Measurements from ENCODE around the gene IL23R. TPM values are rescaled to one million over a fixed set of nuclear protein-coding genes. Genes with fewer than 3 reads are reported as not detected.
A peak's percentile ranks its signal among the peaks of the same experiment; 100 is the strongest.
"Not testable (repeated sequence)": the region's sequence is repeated elsewhere in the genome, so short reads cannot be mapped to it uniquely, and the experiment has no call there.

Gene IL23R
- total RNA-seq, 8 experiments from 2014 or later = 0.14 to 0.87 (median 0.48) TPM; not detected in 4

- in situ Hi-C loops (cut with MboI; ENCODE audit: low pct_unique_long_range_greater_than_20kb in 2 of 9, low sequenced_read_pairs in 9 of 9, unreplicated experiment in 9 of 9) = loop anchor here in 3 of 9 experiments (25.0 kb wide), 1 partner anchor 377 kb away; the partner anchor contains the start of gene DYNLT5 (in 3 of the 3)
- WGBS, 10 experiments = 33 to 92% (median 77%) methylated on average over 1 to 3 of the region's 3 CpGs; no CpG with 5 or more reads in 2 of the 10 experiments
- Histone ChIP-seq H3K4me3 (no peak overlapping the region), H3K27ac (no peak overlapping the region), H3K4me1 (replicated peaks in 1 of 2) (peaks cover 5 to 10% of the 10 kb centered on the region in 2 donors)
- ATAC-seq (replicated peaks in 6 of 8) = no peak
Observed at GRCh38 chr1:67138813-67139499, 27.3 kb upstream of the IL23R start.

GRCh38 chr1:67140460-67140859, 25.8 kb upstream of the IL23R start:
- Histone ChIP-seq H3K27ac (no peak overlapping the region), H3K4me1 (replicated peaks in 1 of 2) (no peaks in the 10 kb centered on the region), H3K4me3 (no peak overlapping the region)
- no peak for ATAC-seq (replicated peaks in 6 of 8)
- in situ Hi-C loops (cut with MboI; ENCODE audit: low pct_unique_long_range_greater_than_20kb in 2 of 9, low sequenced_read_pairs in 9 of 9, unreplicated experiment in 9 of 9) = loop anchor here in 4 of 9 experiments (10.0 to 25.0 kb wide), 2 partner anchors 146 to 378 kb away; partner anchors contain the start of gene DYNLT5 (in 3 of the 4)
- WGBS, 10 experiments = 35 to 100% (median 84%) methylated on average over 2 of the region's 2 CpGs

GRCh38 chr1:67141832-67142231, 24.4 kb upstream of the IL23R start:
- H3K4me1 ChIP-seq (replicated peaks in 1 of 2); H3K27ac ChIP-seq; ATAC-seq (replicated peaks in 6 of 8); H3K4me3 ChIP-seq: not testable (repeated sequence)
- in situ Hi-C loops (cut with MboI; ENCODE audit: low pct_unique_long_range_greater_than_20kb in 2 of 9, low sequenced_read_pairs in 9 of 9, unreplicated experiment in 9 of 9) = loop anchor here in 4 of 9 experiments (10.0 to 25.0 kb wide), 2 partner anchors 147 to 380 kb away; partner anchors contain the start of gene DYNLT5 (in 3 of the 4)
- 17 to 94% (median 82%) methylated on average over 1 to 3 of the region's 3 CpGs; no CpG with 5 or more reads in 1 of the 10 experiments for WGBS, 10 experiments

- ATAC-seq (replicated peaks in 6 of 8) = no peak
- Histone ChIP-seq H3K4me1 (replicated peaks in 1 of 2) (no peaks in the 10 kb centered on the region), H3K27ac (no peak overlapping the region), H3K4me3 (no peak overlapping the region)
- 34 to 86% (median 63%) methylated on average over 1 to 3 of the region's 3 CpGs for WGBS, 10 experiments
- in situ Hi-C loops (cut with MboI; ENCODE audit: low pct_unique_long_range_greater_than_20kb in 2 of 9, low sequenced_read_pairs in 9 of 9, unreplicated experiment in 9 of 9) = loop anchor here in 4 of 9 experiments (10.0 to 25.0 kb wide), 2 partner anchors 148 to 381 kb away; partner anchors contain the start of gene DYNLT5 (in 3 of the 4)
Observed at GRCh38 chr1:67142931-67143330, 23.3 kb upstream of the IL23R start.

- H3K4me3 ChIP-seq = no peak overlapping the region
- no peak for ATAC-seq (replicated peaks in 6 of 8)
- H3K4me1 ChIP-seq (replicated peaks in 1 of 2) = no peaks in the 10 kb centered on the region
- no peak overlapping the region for H3K27ac ChIP-seq
- 61 to 100% (median 94%) methylated on average over 2 to 3 of the region's 3 CpGs; no CpG with 5 or more reads in 1 of the 10 experiments for WGBS, 10 experiments
- in situ Hi-C loops (cut with MboI; ENCODE audit: low pct_unique_long_range_greater_than_20kb in 2 of 9, low sequenced_read_pairs in 9 of 9, unreplicated experiment in 9 of 9) = loop anchor here in 4 of 9 experiments (10.0 to 25.0 kb wide), 2 partner anchors 149 to 382 kb away; partner anchors contain the start of gene DYNLT5 (in 3 of the 4)
Observed at GRCh38 chr1:67143966-67144365, 22.3 kb upstream of the IL23R start.

GRCh38 chr1:67144696-67145095, 21.6 kb upstream of the IL23R start:
- H3K4me3 ChIP-seq = no peak overlapping the region
- in situ Hi-C loops (cut with MboI; ENCODE audit: low pct_unique_long_range_greater_than_20kb in 2 of 9, low sequenced_read_pairs in 9 of 9, unreplicated experiment in 9 of 9) = loop anchor here in 4 of 9 experiments (10.0 to 25.0 kb wide), 2 partner anchors 150 to 382 kb away; partner anchors contain the start of gene DYNLT5 (in 3 of the 4)
- WGBS, 10 experiments = 38 to 100% (median 87%) methylated on average over 1 to 2 of the region's 2 CpGs
- H3K4me1 ChIP-seq (replicated peaks in 1 of 2) = no peaks in the 10 kb centered on the region
- no peak overlapping the region for H3K27ac ChIP-seq
- ATAC-seq (replicated peaks in 6 of 8) = no peak

GRCh38 chr1:67146101-67146500, 20.2 kb upstream of the IL23R start:
- in situ Hi-C loops (cut with MboI; ENCODE audit: low pct_unique_long_range_greater_than_20kb in 2 of 9, low sequenced_read_pairs in 9 of 9, unreplicated experiment in 9 of 9) = loop anchor here in 4 of 9 experiments (10.0 to 25.0 kb wide), 2 partner anchors 151 to 384 kb away; partner anchors contain the start of gene DYNLT5 (in 3 of the 4)
- WGBS, 10 experiments = 87 to 100% (median 94%) methylated on average over 1 to 3 of the region's 3 CpGs; no CpG with 5 or more reads in 2 of the 10 experiments
- no peak for ATAC-seq (replicated peaks in 6 of 8)
- H3K4me1 ChIP-seq (replicated peaks in 1 of 2) = no peaks in the 10 kb centered on the region
- no peak overlapping the region for H3K27ac ChIP-seq
- H3K4me3 ChIP-seq = no peak overlapping the region

GRCh38 chr1:67146539-67146938, 19.7 kb upstream of the IL23R start:
- 69 to 100% (median 95%) methylated on average over 1 to 3 of the region's 3 CpGs; no CpG with 5 or more reads in 2 of the 10 experiments for WGBS, 10 experiments
- in situ Hi-C loops (cut with MboI; ENCODE audit: low pct_unique_long_range_greater_than_20kb in 2 of 9, low sequenced_read_pairs in 9 of 9, unreplicated experiment in 9 of 9) = loop anchor here in 4 of 9 experiments (10.0 to 25.0 kb wide), 2 partner anchors 152 to 384 kb away; partner anchors contain the start of gene DYNLT5 (in 3 of the 4)
- Histone ChIP-seq H3K27ac (no peak overlapping the region), H3K4me1 (replicated peaks in 1 of 2) (no peaks in the 10 kb centered on the region), H3K4me3 (no peak overlapping the region)
- no peak for ATAC-seq (replicated peaks in 6 of 8)

GRCh38 chr1:67147973-67148372, 18.3 kb upstream of the IL23R start:
- in situ Hi-C loops (cut with MboI; ENCODE audit: low pct_unique_long_range_greater_than_20kb in 2 of 9, low sequenced_read_pairs in 9 of 9, unreplicated experiment in 9 of 9) = loop anchor here in 4 of 9 experiments (10.0 to 25.0 kb wide), 2 partner anchors 153 to 386 kb away; partner anchors contain the start of gene DYNLT5 (in 3 of the 4)
- H3K27ac ChIP-seq = not testable (repeated sequence)

GRCh38 chr1:67148516-67149178, 17.6 kb upstream of the IL23R start:
- in situ Hi-C loops (cut with MboI; ENCODE audit: low pct_unique_long_range_greater_than_20kb in 2 of 9, low sequenced_read_pairs in 9 of 9, unreplicated experiment in 9 of 9) = loop anchor here in 4 of 9 experiments (10.0 to 25.0 kb wide), 2 partner anchors 154 to 386 kb away; partner anchors contain the start of gene DYNLT5 (in 3 of the 4)
- Histone ChIP-seq H3K4me1 (replicated peaks in 1 of 2) (no peaks in the 10 kb centered on the region), H3K4me3 (no peak overlapping the region), H3K27ac (no peak overlapping the region)
- 43 to 100% (median 71%) methylated on average over 1 to 6 of the region's 6 CpGs; no CpG with 5 or more reads in 3 of the 10 experiments for WGBS, 10 experiments
- ATAC-seq (replicated peaks in 6 of 8) = peak in 4 of 8 experiments; percentile 28 to 60 (median 34)

More at GRCh38 chr1:67147973-67148372, 18.3 kb upstream of the IL23R start:
- WGBS, 10 experiments = 82 to 98% (median 92%) methylated on average over 2 to 13 of the region's 20 CpGs; no CpG with 5 or more reads in 3 of the 10 experiments
- H3K4me1 ChIP-seq (replicated peaks in 1 of 2); ATAC-seq (replicated peaks in 6 of 8); H3K4me3 ChIP-seq: not testable (repeated sequence)

- H3K4me3 ChIP-seq = no peak overlapping the region
- in situ Hi-C loops (cut with MboI; ENCODE audit: low pct_unique_long_range_greater_than_20kb in 2 of 9, low sequenced_read_pairs in 9 of 9, unreplicated experiment in 9 of 9) = loop anchor here in 4 of 9 experiments (10.0 to 25.0 kb wide), 2 partner anchors 154 to 387 kb away; partner anchors contain the start of gene DYNLT5 (in 3 of the 4)
- 6 to 34% (median 26%) methylated on average over 3 to 9 of the region's 9 CpGs for WGBS, 10 experiments
- H3K27ac ChIP-seq = no peak overlapping the region
- peak in 6 of 8 experiments; percentile 53 to 100 (median 93) for ATAC-seq (replicated peaks in 6 of 8)
- no peaks in the 10 kb centered on the region for H3K4me1 ChIP-seq (replicated peaks in 1 of 2)
Observed at GRCh38 chr1:67149179-67149770, 17.0 kb upstream of the IL23R start.

- H3K27ac ChIP-seq = no peak overlapping the region
- no peak overlapping the region for H3K4me3 ChIP-seq
- ATAC-seq (replicated peaks in 6 of 8) = no peak
- no peaks in the 10 kb centered on the region for H3K4me1 ChIP-seq (replicated peaks in 1 of 2)
- 72 to 100% (median 87%) methylated on average over 2 to 4 of the region's 4 CpGs for WGBS, 10 experiments
- in situ Hi-C loops (cut with MboI; ENCODE audit: low pct_unique_long_range_greater_than_20kb in 2 of 9, low sequenced_read_pairs in 9 of 9, unreplicated experiment in 9 of 9) = loop anchor here in 1 of 9 experiments (25.0 kb wide), 1 partner anchor 389 kb away; the partner anchor contains the start of gene DYNLT5
Observed at GRCh38 chr1:67150931-67151330, 15.3 kb upstream of the IL23R start.

All from motor neuron (in vitro differentiated cells).